Measurements from ENCODE around the gene LRMDA.

The LRMDA gene

GRCh38 chr10:76257816-76258215 lies 826.4 kb downstream of the LRMDA start:
- DNase-seq: no peak

DNA sequence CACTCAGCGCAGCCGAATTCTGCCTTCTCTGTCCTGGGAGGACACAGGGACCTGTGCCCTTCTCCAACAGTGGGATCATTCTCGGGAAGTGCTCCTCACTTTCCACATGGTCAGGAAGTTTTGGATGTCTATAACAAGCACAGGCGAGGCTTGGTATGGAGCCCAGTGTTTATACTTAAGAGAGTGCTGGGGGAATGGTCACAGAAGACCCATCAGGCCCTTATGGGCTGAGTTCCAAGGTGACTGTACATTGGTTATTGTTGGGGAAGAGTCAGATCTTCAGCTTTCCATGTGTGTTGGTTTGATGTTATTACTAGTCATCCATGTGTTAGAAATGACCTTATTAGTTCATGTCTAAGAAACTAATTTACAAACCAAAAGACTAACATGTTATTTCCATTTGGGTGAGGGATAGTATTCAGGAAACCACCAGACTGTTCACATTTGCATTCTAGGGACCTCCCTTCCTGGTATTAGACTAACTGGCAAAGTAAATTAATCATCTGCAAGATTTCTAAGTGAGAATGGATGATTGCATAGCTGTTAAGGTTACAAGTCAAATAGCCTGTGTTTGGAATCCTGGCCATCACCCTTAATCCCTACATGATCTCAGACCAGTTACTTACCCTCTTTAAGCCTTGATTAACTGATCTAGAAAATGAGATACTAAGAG lies 834.2 kb downstream of the LRMDA start:
- no peak for DNase-seq

- no peak for DNase-seq
Measured at GRCh38 chr10:76268530-76268929, 837.1 kb downstream of the LRMDA start.

DNA sequence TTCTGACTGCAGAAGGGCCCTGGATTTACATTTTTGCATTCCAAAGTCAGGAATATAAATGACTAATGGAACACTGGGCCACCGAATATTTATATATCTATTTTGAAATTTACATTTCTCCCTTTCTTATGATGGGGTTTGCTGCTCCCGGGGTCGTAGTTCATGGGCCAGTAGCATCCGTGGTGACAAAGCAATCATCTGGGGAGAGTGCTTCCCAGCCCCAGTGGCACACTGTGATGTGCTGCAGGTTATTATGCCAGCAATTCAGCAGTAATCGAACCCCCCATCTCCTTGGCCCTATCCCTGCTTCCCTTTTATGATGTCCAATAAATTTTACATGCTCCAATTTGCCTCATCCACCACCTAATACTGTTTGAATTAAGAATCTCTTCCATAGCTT lies 837.5 kb downstream of the LRMDA start:
- DNase-seq: no peak

DNA sequence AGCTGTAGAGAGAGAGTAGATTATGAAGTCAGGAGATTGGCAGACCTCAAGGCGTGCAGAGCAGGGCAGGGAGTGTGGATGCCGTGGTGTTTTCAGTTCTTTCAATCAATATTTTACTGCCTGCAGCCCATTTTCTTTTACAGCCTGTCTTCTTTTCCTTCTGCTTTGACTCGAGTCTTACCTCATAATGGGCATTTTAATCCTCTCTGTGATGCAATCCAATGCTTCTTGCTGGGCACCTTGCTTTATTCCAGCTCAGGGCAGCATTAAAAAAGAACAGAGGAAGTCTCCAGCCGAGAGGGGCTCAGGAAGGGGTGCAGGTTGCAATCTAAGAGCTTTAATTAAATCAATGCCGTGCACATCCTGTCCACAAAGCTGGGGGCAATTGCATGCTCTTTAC lies 839.0 kb downstream of the LRMDA start:
- DNase-seq: no peak

- no peak for DNase-seq
Measured at GRCh38 chr10:76274933-76275332, 843.5 kb downstream of the LRMDA start.

DNA sequence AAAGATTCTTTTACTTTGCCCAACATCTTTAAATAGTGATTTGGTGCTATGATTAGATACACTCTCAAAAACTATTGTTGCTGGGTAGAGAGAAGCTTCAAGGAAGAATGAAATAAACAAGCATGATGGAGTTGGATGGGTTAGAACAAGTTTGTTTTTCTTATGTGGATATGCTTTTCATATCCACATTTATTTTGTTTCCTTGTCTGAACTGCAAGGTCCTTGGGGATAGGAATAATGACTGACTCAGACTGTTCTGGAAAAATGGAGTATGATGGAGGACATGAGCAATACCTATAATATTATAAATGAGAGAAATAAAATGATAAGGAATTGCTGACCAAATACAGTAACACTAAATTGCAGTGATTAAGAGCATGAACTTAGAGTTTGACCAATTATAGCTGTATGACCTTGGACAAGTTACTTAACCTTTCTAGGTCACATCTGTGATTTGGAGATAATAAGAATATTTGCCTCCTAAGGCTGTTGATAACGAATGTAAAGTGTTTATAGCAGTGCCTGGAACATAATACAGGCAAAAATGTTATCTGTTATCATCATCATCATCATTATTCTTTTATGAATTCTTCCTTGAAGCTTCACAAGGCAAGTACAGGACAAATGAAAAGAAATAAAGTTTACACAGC lies 847.5 kb downstream of the LRMDA start:
- no peak for DNase-seq

GRCh38 chr10:76281659-76282058 lies 850.2 kb downstream of the LRMDA start:
- DNase-seq: no peak

- DNase-seq: no peak
Measured at GRCh38 chr10:76282061-76283025, 850.9 kb downstream of the LRMDA start.

DNA sequence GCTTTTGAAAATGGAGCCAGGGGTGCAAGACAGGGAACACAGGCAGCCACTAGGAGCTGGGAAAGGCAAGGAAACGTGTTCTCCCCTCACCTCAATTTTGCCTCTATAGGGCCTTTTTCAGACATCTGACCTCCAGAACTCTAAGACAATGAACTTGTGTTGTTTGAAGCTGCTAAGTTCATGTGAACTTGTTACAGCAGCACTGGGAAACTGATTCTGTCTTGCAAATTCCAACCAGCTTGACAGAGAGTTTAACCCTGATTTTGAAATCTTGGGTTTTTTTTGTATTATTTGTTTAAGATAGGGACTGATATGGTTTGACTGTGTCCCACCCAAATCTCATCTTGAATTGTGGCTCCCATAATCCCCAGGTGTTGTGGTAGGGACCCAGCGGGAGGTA lies 852.9 kb downstream of the LRMDA start:
- no peak for DNase-seq

DNA sequence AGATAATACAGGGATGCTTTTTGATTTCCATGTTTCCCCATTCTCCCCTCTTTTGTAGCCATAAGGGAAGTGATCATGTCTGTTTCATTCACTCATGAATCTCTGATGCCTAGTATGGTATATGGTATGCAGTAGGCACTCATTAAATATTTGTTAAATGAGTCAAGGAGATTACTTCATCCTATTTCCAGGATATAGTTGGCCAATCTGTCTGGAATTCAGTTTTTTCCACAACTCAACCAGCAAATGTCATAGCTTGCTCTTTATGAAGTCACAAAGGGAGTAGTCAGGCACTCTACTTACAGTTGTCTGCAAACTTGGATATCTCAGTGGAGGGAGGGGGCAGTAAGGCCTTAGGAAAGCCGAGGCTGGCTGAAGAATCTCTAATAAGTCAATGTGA lies 853.6 kb downstream of the LRMDA start:
- no peak for DNase-seq

DNA sequence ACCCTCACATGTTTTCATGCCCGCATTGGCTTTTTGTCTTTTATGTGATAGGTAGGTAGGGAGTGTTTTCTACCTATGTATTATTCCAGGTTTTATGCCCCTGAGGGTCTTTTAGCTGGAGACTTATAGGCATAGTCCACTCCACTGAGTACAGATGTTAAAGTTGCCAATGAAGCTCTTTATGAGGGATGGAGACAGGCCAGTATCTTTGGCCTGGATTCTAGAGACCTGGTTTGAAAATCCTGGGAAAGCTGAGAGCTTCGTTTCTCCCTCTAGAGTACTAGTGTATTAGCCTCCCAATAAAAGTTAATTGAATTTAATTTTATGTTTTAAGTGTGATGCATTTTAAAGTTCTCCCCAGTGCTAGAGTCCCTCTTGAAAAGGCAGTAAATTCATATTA lies 854.1 kb downstream of the LRMDA start:
- DNase-seq: no peak

GRCh38 chr10:76286536-76286935 lies 855.1 kb downstream of the LRMDA start:
- no peak for DNase-seq

DNA sequence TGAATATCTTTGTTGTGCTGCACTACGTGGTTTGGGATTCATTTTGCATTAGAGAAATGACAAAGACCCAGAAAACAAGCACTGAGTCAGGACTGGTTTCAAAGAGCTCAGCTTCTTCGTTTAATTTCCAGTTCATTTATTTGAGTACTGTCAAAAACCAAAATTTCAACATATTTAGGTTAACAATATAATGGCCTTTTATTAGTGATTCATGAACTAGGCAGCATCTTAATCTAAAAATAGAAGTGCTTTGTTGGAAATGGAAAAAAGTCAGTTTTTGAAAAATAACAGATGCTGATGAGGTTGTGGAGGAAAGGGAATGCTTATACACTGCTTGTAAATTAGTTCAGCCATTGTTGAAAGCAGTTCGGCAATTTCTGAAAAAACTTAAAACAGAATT lies 856.4 kb downstream of the LRMDA start:
- DNase-seq: no peak

DNA sequence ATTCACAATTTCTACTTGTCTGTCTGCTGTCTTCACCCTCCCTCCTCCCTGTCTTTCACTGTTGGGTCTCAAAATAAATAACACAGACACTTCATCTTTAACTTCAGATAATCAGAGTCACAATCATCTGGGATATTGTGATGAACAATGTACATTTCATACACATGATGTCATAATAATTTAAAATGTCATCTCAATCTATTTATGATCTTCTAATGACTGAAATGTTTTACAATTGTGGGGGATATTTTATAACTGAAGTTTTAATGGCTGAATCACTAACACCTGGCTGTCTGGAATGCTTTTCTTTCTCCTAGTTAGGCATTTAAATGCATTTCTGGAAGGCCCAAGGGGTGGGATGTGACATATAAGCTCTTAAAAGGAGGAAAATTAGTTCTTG lies 859.8 kb downstream of the LRMDA start:
- DNase-seq: no peak

DNA sequence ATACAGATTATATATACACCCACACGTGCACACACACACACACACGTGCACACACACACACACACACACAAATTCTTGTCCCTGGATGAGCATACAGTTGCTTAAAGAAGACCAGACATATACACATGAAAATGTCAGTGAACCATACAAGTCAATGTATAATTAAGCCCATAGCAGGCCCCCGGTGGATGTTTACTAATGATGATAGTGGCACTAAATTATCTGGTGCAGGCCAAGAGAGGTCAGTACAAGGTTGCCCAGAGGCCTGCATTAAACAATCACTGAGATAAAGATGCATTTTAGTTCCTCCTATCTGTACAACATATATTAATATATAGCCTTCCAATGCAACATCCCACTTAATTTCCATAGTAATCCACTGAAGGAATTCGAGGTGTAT lies 860.5 kb downstream of the LRMDA start:
- DNase-seq: no peak

- no peak for DNase-seq
Measured at GRCh38 chr10:76296957-76297356, 865.5 kb downstream of the LRMDA start.

GRCh38 chr10:76297358-76297757 lies 865.9 kb downstream of the LRMDA start:
- no peak for DNase-seq

- DNase-seq: no peak
Measured at GRCh38 chr10:76297780-76298281, 866.4 kb downstream of the LRMDA start.

GRCh38 chr10:76298329-76298728 lies 866.9 kb downstream of the LRMDA start:
- DNase-seq: no peak

DNA sequence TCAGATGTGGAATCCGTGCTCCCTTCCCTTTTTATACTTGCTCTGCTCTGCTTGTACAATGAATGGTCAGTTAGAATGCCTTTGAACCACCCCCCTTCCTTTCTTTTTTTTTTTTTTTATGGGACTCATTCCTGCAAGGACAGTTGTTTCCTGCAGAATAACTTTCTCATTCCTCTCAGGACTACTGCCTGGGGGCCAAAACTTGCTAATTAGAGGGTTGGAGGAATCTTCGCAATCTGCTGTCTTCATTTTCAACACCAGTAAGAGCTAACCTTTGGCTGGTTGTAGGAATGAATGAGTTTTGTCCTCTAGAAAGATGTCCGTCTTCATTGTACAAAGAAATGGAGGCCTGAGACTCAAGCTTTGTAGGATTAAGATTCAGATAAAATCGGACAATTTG lies 868.1 kb downstream of the LRMDA start:
- no peak for DNase-seq

DNA sequence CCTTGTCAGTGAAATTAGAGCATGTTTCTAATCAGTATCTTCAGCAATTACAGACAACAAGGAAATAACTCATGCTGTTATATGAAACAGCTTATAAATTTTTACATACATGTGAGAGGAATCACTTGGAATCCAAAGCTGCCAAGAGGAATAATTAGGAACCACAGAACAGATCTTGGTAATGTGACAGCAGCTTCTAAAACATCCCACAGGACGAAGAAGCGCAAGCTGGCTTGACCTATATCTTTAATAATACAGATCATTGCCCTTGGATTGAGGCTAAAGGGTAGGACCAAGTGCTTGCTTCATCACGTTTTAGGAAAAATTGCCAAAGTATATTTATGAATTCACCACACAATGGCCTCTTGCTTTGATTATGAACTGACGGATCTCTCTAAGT lies 869.8 kb downstream of the LRMDA start:
- DNase-seq: no peak

DNA sequence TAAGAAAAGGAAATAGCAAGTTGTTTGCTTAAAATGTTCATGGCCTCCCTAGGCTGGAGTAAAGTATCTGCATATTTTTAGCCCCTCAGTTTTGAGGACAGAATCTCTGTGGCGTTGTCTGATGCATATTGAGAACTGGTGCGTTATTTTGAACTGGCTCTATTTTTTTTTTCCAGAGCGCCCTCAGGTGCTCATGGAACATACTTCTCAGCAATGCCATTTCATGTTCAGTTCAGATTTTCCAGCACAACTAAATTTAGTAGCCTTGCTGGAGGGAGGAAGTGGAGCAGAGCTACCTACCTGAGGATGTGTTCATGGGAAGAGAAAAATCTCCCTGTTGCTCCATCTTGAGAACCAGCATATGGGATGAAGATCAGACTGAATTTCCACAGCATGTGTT lies 870.5 kb downstream of the LRMDA start:
- no peak for DNase-seq

DNA sequence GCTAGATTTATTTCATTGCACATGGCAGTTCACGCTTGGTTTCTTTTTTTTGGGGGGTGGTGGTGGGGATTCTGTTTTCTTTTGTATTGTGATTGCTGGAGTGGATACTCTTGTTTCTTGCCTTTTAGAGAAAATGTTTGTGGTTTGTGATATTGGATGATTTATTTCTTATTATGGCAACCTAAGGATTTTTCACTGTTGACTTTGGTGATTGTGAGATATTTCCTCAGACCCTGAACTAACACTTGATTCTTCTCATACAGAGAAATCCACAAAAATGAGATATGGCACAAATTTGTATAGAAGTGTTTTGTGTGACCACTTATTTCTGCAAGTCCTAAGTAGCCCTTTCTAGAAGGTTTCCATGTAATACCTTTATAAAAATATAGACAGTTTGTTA lies 871.1 kb downstream of the LRMDA start:
- DNase-seq: no peak
